ENCODE measurements around the gene RPL3.
"Not testable (repeated sequence)": the region's sequence is repeated elsewhere in the genome, so short reads cannot be mapped to it uniquely, and the experiment has no call there.

Gene RPL3

GRCh38 chr22:39348909-39349505, 29.6 kb upstream of the RPL3 start:
- H2AFZ ChIP-seq (ENCODE audit: low read depth, low read length) = peak overlapping the region; percentile 81
- H3K4me3 ChIP-seq (ENCODE audit: low read length) = peak overlapping the region; percentile 67
- no peaks in the 10 kb centered on the region for H3K9me3 ChIP-seq (ENCODE audit: low read length)
- H3K4me1 ChIP-seq (ENCODE audit: insufficient read depth, low read length) = peaks cover 20% of the 10 kb centered on the region
- no peaks in the 10 kb centered on the region for H3K36me3 ChIP-seq (ENCODE audit: insufficient read depth, low read length)
- no peaks in the 10 kb centered on the region for H3K27me3 ChIP-seq (ENCODE audit: insufficient read depth, low read length)

- H3K27me3 ChIP-seq (ENCODE audit: insufficient read depth, low read length) = peaks cover 5% of the 10 kb centered on the region
- H3K9me3 ChIP-seq (ENCODE audit: low read length) = no peaks in the 10 kb centered on the region
- H3K4me3 ChIP-seq (ENCODE audit: low read length) = no peak overlapping the region
- no peaks in the 10 kb centered on the region for H3K36me3 ChIP-seq (ENCODE audit: insufficient read depth, low read length)
- H2AFZ ChIP-seq (ENCODE audit: low read depth, low read length) = no peak overlapping the region
- H3K4me1 ChIP-seq (ENCODE audit: insufficient read depth, low read length) = peaks cover 5% of the 10 kb centered on the region
These were observed 25.8 kb upstream of the RPL3 start for GRCh38 chr22:39345231-39345630.

GRCh38 chr22:39344046-39344390, 24.6 kb upstream of the RPL3 start:
- no peak overlapping the region for H3K4me3 ChIP-seq (ENCODE audit: low read length)
- peaks cover 2% of the 10 kb centered on the region for H3K4me1 ChIP-seq (ENCODE audit: insufficient read depth, low read length)
- H2AFZ ChIP-seq (ENCODE audit: low read depth, low read length) = no peak overlapping the region
- peaks cover 6% of the 10 kb centered on the region for H3K27me3 ChIP-seq (ENCODE audit: insufficient read depth, low read length)
- no peaks in the 10 kb centered on the region for H3K9me3 ChIP-seq (ENCODE audit: low read length)
- H3K36me3 ChIP-seq (ENCODE audit: insufficient read depth, low read length) = no peaks in the 10 kb centered on the region

- H2AFZ ChIP-seq (ENCODE audit: low read depth, low read length) = no peak overlapping the region
- peaks cover 6% of the 10 kb centered on the region for H3K27me3 ChIP-seq (ENCODE audit: insufficient read depth, low read length)
- no peaks in the 10 kb centered on the region for H3K4me1 ChIP-seq (ENCODE audit: insufficient read depth, low read length)
- H3K4me3 ChIP-seq (ENCODE audit: low read length) = no peak overlapping the region
- H3K9me3 ChIP-seq (ENCODE audit: low read length) = no peaks in the 10 kb centered on the region
- no peaks in the 10 kb centered on the region for H3K36me3 ChIP-seq (ENCODE audit: insufficient read depth, low read length)
These were observed 24.0 kb upstream of the RPL3 start for GRCh38 chr22:39343259-39344045.

GRCh38 chr22:39341179-39341578, 21.8 kb upstream of the RPL3 start:
- no peaks in the 10 kb centered on the region for H3K4me1 ChIP-seq (ENCODE audit: insufficient read depth, low read length)
- no peak overlapping the region for H2AFZ ChIP-seq (ENCODE audit: low read depth, low read length)

GRCh38 chr22:39339775-39340174, 20.4 kb upstream of the RPL3 start:
- H3K9me3 ChIP-seq (ENCODE audit: low read length); H3K4me1 ChIP-seq (ENCODE audit: insufficient read depth, low read length); H3K36me3 ChIP-seq (ENCODE audit: insufficient read depth, low read length); H2AFZ ChIP-seq (ENCODE audit: low read depth, low read length); H3K4me3 ChIP-seq (ENCODE audit: low read length); H3K27me3 ChIP-seq (ENCODE audit: insufficient read depth, low read length): not testable (repeated sequence)

More at GRCh38 chr22:39341179-39341578, 21.8 kb upstream of the RPL3 start:
- Histone ChIP-seq H3K36me3 (ENCODE audit: insufficient read depth, low read length) (no peaks in the 10 kb centered on the region), H3K9me3 (ENCODE audit: low read length) (no peaks in the 10 kb centered on the region), H3K27me3 (ENCODE audit: insufficient read depth, low read length) (peaks cover 6% of the 10 kb centered on the region), H3K4me3 (ENCODE audit: low read length) (no peak overlapping the region)

GRCh38 chr22:39336411-39336810, 17.0 kb upstream of the RPL3 start:
- Histone ChIP-seq H3K4me3 (ENCODE audit: low read length) (no peak overlapping the region), H3K4me1 (ENCODE audit: insufficient read depth, low read length) (no peaks in the 10 kb centered on the region), H3K9me3 (ENCODE audit: low read length) (no peaks in the 10 kb centered on the region), H2AFZ (ENCODE audit: low read depth, low read length) (no peak overlapping the region), H3K36me3 (ENCODE audit: insufficient read depth, low read length) (no peaks in the 10 kb centered on the region), H3K27me3 (ENCODE audit: insufficient read depth, low read length) (peaks cover 6% of the 10 kb centered on the region)

GRCh38 chr22:39332441-39333064, 13.1 kb upstream of the RPL3 start:
- H3K27me3 ChIP-seq (ENCODE audit: insufficient read depth, low read length) = no peaks in the 10 kb centered on the region
- no peak overlapping the region for H2AFZ ChIP-seq (ENCODE audit: low read depth, low read length)
- no peak overlapping the region for H3K4me3 ChIP-seq (ENCODE audit: low read length)
- H3K36me3 ChIP-seq (ENCODE audit: insufficient read depth, low read length) = no peaks in the 10 kb centered on the region
- H3K4me1 ChIP-seq (ENCODE audit: insufficient read depth, low read length) = no peaks in the 10 kb centered on the region
- no peaks in the 10 kb centered on the region for H3K9me3 ChIP-seq (ENCODE audit: low read length)

- H3K9me3 ChIP-seq (ENCODE audit: low read length); H2AFZ ChIP-seq (ENCODE audit: low read depth, low read length); H3K36me3 ChIP-seq (ENCODE audit: insufficient read depth, low read length); H3K4me3 ChIP-seq (ENCODE audit: low read length); H3K27me3 ChIP-seq (ENCODE audit: insufficient read depth, low read length); H3K4me1 ChIP-seq (ENCODE audit: insufficient read depth, low read length): not testable (repeated sequence)
These were observed 11.1 kb upstream of the RPL3 start for GRCh38 chr22:39330553-39330952.

GRCh38 chr22:39327995-39328754, 8.8 kb upstream of the RPL3 start:
- no peaks in the 10 kb centered on the region for H3K9me3 ChIP-seq (ENCODE audit: low read length)
- H3K4me1 ChIP-seq (ENCODE audit: insufficient read depth, low read length) = peaks cover 6% of the 10 kb centered on the region
- H3K4me3 ChIP-seq (ENCODE audit: low read length) = no peak overlapping the region
- H3K36me3 ChIP-seq (ENCODE audit: insufficient read depth, low read length) = no peaks in the 10 kb centered on the region
- H3K27me3 ChIP-seq (ENCODE audit: insufficient read depth, low read length) = no peaks in the 10 kb centered on the region
- H2AFZ ChIP-seq (ENCODE audit: low read depth, low read length) = no peak overlapping the region

GRCh38 chr22:39325392-39325932, 6.0 kb upstream of the RPL3 start:
- Histone ChIP-seq H3K36me3 (ENCODE audit: insufficient read depth, low read length) (no peaks in the 10 kb centered on the region), H3K4me1 (ENCODE audit: insufficient read depth, low read length) (peaks cover 6% of the 10 kb centered on the region), H3K4me3 (ENCODE audit: low read length) (no peak overlapping the region), H3K27me3 (ENCODE audit: insufficient read depth, low read length) (no peaks in the 10 kb centered on the region), H2AFZ (ENCODE audit: low read depth, low read length) (no peak overlapping the region), H3K9me3 (ENCODE audit: low read length) (no peaks in the 10 kb centered on the region)

- H3K9me3 ChIP-seq (ENCODE audit: low read length); H2AFZ ChIP-seq (ENCODE audit: low read depth, low read length); H3K27me3 ChIP-seq (ENCODE audit: insufficient read depth, low read length): not testable (repeated sequence)
- Histone ChIP-seq H3K4me3 (ENCODE audit: low read length) (peak overlapping the region; percentile 91), H3K36me3 (ENCODE audit: insufficient read depth, low read length) (peaks cover 29% of the 10 kb centered on the region), H3K4me1 (ENCODE audit: insufficient read depth, low read length) (peaks cover 27% of the 10 kb centered on the region)
These were observed 1.2 kb upstream of the RPL3 start for GRCh38 chr22:39320616-39321029.

Measured in neuron (in vitro differentiated cells).